Prostate gland (tissue), 2 donors: ENCODE measurements around the gene SBK2.

Experiments
- CTCF ChIP-seq, 4 experiments: fragments of 200-600 bp in 2 of 4; fragments of 450-650 bp in 2 of 4; sonication (generic) in 2 of 4; IDR thresholded peaks; 1 replicate in 3 of 4; 2 replicates in 1 of 4; pipeline ENCODE4 v1.5.1; 2016 to 2019; ENCODE audit warnings: antibody characterized with exemption in 4 of 4, mild to moderate bottlenecking in 2 of 4, moderate library complexity in 2 of 4
- POLR2A ChIP-seq: fragments of 450-650 bp; IDR thresholded peaks from one replicate; pipeline ENCODE4 v1.6.1; 2016; ENCODE audit warnings: antibody characterized with exemption, mild to moderate bottlenecking
- POLR2AphosphoS5 ChIP-seq: sonication (generic); formaldehyde crosslinking; IDR thresholded peaks from one replicate; pipeline ENCODE4 v1.6.1; 2017; ENCODE audit warnings: antibody characterized with exemption

GRCh38 chr19:55484593-55485438 lies 52.1 kb downstream of the SBK2 start, which contains the start of gene NAT14:
- TF ChIP-seq CTCF (IDR thresholded peaks at IDR 0.05) (no peak), POLR2A (no peak), POLR2AphosphoS5 (no peak)
